Measurements from ENCODE around the gene TNS3.

GRCh38 chr7:47384755-47385535, 197.0 kb downstream of the TNS3 start:
- TF ChIP-seq POLR2A (IDR thresholded peaks at IDR 0.05; ENCODE audit: extremely low read depth, insufficient read length) (no peak), CTCF (IDR thresholded peaks at IDR 0.05; ENCODE audit: low read depth, low read length) (no peak), MAX (IDR thresholded peaks at IDR 0.05; ENCODE audit: low read depth, low read length) (no peak), MYC (IDR thresholded peaks at IDR 0.05; ENCODE audit: low read depth, low read length) (no peak)
